CD4-positive, alpha-beta T cell treated with Interferon gamma for 1 hour (primary cell): ENCODE data around the gene LONP2.

Source experiments
- DNase-seq: peaks from one replicate; pipeline ENCODE4 v3.0.0-alpha.2; 2020

LONP2 gene, protein sequence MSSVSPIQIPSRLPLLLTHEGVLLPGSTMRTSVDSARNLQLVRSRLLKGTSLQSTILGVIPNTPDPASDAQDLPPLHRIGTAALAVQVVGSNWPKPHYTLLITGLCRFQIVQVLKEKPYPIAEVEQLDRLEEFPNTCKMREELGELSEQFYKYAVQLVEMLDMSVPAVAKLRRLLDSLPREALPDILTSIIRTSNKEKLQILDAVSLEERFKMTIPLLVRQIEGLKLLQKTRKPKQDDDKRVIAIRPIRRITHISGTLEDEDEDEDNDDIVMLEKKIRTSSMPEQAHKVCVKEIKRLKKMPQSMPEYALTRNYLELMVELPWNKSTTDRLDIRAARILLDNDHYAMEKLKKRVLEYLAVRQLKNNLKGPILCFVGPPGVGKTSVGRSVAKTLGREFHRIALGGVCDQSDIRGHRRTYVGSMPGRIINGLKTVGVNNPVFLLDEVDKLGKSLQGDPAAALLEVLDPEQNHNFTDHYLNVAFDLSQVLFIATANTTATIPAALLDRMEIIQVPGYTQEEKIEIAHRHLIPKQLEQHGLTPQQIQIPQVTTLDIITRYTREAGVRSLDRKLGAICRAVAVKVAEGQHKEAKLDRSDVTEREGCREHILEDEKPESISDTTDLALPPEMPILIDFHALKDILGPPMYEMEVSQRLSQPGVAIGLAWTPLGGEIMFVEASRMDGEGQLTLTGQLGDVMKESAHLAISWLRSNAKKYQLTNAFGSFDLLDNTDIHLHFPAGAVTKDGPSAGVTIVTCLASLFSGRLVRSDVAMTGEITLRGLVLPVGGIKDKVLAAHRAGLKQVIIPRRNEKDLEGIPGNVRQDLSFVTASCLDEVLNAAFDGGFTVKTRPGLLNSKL

DNA sequence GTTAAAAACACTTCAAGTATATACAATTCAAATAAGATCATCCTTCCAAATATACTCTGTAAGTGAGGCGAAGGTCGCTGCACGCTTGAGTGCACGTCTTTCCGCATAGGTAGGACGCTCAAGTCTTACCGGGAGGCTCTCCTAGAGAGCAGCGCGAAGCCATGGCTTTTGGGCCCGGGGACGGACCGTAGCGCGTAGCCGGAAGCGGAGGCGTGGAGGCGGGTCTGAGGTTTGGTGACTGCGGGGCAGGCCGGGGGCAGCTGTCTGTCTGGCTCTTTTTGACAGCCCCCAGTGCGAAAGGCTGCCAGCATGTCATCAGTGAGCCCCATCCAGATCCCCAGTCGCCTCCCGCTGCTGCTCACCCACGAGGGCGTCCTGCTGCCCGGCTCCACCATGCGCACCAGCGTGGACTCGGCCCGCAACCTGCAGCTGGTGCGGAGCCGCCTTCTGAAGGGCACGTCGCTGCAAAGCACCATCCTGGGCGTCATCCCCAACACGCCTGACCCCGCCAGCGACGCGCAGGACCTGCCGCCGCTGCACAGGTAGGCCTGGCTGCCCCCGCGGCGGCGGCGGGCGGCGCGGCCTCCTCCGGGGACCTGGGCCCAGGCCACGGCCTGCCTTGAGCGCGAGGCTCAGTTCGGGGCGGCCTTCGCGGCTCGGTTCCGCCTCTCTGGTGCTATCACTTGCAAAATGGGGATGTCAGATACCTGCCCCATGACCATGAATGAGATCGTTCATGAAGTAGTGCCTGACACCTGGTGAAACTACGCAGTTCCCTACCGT, at the start of gene LONP2:
TSS of gene LONP2 (plus strand) at position 221 of the 783 bp plus-strand sequence. CDS start at position 310, 89 bp downstream.
- peak; percentile 88 for DNase-seq

DNA sequence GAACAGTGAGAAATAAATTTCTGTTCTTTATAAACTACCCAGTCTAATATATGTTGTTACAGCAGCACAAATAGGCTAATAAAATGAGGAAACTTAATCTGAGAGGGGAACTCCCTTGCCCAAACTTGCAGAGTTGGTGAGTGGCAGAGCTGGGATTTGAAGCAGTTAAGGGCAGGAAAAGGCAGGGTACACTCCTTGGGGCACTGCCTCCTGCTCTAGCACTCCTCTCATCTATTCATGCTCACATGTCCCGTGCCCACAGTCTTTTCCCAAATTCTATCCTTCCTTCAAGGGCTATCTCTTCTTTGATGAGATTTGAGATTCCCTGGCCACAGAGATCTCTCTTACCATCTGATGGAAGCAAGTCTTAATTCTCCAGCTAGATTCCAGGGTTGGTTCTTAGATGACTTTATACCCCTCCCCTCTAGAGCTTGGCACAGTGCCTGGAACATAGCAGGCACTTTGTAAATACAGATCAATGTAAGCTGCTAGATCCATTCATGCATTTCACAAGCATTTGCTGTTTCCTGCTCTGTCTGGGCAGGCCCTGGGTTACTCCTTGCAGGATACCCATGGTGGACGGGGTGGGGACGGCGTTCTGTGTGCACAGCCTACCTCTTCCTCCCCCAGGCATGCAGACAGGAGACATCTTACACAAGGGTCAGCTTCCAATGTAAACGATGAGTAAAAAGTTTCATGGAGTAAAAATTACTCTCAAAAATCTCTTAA, 49.1 kb upstream of the LONP2 start:
- no peak for DNase-seq

DNA sequence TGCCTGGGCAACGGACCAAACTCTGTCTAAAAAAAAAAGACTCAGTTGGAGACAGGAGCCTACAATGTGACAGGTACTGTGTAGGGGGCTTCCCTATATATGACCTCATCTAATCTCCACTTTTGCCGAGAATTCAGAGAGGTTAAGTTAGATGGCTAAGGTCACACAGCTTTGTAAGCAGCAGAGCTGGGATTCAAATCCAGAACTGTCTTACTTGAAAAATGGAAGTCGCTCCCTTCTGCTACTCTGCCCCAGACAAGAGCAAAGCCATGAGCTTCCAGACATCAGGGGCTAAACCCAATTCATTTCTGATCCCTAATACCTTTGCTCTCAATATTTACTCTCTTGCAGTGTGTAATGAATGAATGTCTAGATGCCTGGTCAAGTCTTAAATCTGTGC, 46.8 kb upstream of the LONP2 start:
- DNase-seq, result no peak

DNA sequence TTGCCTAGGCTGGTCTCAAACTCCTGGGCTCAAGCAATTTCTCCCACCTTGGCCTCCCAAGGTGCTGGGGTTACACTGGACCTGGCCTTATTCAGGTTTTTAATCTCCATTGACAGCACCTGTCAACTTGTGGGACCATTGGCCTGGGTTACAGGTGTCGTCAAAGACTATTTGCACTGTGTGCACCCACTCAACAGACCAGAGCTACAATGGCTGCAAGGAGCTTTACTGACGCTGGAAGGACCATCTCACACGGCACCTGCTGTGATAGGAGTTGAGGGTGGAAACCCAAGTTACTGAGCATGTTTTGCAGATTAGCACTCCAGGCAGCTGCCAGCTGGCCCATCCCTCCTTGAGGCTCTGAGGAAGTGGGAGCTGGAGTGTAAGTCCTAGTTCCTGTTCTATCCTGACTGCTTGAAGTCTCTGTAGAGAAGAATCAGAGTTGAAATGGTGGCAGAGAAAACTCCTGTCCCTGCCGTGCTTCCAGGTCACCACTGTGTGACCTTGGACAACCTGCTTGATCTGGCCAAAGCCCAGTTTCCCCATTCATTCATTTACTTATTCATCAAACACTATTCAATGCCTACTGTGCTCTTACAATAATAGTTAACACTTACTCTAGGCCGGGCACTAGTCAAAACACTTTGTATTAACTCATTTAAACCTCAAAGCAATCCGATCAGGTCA, 42.4 kb upstream of the LONP2 start:
- DNase-seq, result no peak

DNA sequence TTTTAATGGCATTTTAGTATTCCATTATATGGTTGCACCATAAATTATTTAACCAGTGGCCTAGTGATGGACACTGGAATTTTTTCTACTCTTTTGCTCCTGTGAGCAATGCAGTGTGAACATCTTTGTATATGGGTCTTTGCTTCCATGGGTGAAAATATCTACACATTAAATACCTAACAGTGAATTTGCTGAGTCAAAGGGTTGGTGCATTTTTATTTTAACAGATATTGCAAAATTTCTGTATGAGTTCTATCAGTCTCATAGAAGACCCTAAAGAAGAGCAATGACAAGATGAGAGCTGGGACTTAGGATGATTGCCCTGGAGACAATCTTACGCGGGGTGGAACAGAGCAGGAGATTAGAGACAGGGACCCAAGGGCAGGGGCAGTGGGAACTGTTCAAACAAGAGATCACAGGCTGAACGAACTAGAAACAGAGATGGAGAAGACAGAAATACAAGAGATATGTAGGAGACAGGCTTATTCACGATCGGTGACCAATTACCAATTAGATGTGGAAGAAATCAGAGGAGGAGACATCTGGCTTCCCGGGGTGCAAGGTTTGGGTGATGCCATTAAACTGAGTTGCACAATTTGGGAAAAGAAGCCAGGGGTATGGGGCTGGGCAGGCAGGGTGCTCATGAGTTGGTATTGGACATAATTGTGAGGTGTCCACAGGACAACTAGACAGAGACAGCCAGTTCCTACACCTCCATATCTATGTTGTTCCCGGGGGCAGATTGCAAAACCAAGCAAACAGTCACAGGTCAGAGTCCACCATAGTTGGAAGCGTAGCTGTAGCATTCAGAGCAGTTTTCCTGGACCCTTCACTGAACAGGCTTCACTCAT, 39.9 kb upstream of the LONP2 start:
- DNase-seq, result no peak

DNA sequence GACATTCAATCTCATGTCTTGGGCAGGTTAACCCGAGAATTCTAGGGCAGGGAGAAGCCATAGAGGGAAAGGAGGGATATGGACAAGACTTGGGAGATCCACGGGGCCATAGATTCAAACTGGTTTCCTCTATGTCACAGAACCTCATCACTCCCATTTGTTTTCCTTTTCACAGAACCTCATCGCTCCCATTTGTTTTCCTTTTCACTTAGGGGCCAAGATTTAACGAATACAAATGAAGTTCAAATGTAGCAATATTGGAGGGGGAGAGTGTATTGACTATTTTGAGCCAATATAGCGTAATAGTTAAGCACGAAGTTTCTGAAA, 39.3 kb upstream of the LONP2 start:
- DNase-seq, result no peak

DNA sequence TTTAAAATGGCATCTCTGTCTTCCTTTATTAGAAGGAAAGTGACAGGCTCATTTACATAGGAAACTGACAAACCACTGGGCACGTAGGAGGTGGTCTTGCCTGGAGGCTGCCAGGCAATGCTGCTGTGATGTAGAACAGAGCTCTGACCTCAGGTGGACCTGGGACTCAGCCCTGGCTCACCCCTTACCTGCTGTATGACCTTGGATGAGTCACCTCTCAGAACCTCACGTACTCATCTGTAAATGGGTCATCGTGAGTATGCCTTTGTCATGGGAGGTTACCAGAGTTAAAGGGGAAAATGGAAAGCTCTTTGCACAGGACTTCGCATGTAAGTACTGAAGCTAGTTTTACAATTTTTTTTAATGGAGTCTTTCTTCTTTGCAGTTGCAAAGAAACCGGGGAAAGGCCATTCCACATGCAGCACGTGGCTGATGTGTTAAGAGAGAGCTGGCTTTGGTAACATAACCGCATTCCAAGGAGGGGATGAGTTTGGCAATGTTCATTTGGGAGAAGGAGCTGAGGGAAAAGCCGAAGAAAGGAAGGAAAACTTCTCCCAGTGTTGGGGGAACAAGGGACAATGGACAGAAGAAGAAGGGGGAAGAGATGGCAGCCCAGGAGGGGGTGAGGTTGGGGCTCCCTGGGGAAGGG, 37.4 kb upstream of the LONP2 start:
- no peak for DNase-seq

DNA sequence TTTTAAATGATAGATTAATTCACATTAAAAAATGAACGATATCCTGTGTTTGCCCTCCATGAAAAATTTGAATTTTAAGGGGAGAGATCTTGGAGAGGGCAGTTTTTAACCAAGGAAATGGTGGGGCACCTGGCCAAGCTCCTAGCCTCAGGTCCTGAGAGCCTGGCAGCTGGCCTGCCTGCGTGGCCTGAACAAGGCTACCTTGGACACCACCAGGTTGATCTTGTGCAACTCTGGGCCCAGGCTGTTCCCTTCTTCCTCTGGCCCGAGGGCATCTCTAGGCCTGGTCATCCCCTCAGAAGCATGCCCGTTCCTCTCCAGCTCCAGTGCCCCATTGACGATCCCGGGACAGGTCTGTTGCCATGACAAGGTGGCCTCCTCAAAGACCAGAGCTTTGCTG, 33.4 kb upstream of the LONP2 start:
- DNase-seq, result no peak

DNA sequence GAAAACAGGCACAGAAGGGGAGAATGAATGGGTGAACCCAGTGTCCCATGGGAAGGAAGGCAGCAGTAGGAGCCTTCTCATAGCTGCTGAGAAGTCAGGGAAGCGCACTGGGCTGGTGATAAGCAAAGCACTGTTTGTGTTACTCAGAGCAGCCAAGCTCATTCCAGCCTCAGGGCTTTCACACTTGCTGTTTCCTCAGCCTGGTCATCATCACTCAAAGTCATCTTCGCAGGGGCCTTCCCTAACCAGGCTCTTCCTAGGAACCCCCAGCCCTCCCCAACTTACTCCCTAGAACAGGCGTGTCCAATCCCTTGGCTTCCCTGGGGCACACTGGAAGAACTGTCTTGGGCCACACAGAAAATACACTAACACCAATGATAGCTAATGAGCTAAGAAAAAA, 32.1 kb upstream of the LONP2 start:
- DNase-seq, result no peak

DNA sequence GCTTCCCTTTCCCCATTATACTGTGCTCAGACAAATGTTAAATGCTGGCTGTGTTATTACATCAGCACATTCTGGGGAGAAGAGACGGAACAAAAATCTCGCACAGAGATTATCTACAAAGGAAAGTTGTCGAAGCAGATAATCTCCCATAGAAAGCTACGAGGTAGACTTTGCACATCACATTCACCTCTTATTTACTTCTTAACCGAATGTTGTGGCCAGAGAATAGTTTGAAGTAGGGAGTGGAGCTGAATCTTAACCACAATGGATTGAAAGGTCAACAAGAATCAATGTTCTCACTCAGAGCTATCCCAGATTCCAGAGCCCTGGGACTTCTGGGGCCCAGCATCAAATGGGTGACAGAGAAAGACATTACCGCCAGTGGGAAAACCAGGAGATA, 28.4 kb upstream of the LONP2 start:
- DNase-seq, result no peak

DNA sequence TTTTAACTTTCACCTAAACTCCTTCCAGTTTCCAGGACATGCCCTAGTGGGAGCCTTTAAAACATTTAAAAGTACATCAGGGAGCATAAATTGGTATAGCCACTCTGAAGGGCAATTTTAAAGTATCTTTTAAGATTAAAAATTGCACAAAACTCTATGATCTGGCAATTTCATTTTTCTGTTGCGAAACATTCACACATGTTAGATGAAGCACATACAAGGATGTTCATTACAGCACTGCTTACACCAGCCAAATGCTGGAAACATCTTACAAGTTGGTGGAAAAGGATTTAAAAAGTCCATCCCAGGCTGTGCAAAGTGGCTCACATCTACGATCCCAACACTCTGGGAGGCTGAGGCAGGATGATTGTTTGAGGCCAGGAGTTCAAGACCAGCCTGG, 26.4 kb upstream of the LONP2 start:
- no peak for DNase-seq

DNA sequence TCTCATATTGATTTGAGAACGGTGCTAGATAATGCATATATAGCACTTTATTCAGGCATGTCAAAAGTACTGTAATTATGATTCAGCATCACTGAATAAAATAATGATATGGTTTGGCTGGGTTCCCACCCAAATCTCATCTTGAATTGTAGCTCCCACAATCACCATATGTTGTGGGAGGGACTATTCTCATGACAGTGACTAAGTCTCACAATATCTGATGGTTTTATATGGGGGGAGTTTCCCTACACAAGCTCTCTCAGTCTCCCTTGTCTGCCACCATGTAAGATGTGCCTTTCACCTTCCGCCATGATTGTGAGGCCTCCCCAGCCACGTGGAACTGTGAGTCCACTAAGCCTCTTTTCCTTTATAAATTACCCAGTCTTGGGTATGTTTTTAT, 25.6 kb upstream of the LONP2 start:
- no peak for DNase-seq

DNA sequence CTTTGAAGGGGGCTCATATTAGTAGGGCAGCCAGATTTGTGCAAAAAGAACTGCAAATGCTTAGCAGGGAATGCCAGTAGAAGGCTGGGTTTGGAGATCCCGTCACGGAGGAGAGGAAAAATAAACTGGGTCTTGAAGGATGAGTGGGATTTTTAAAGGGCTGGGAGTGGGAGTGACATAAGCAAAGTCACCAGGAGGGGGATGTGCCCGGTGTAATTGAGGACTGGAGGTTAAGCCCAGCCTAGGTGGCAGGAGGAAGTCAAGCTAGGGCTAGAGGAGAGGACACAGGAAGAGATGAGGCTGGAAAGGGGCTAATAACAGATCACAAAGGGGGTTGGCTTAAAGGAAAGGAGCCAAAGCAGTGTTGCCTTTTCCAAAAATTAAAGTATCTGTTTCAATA, 23.2 kb upstream of the LONP2 start:
- DNase-seq, result no peak

DNA sequence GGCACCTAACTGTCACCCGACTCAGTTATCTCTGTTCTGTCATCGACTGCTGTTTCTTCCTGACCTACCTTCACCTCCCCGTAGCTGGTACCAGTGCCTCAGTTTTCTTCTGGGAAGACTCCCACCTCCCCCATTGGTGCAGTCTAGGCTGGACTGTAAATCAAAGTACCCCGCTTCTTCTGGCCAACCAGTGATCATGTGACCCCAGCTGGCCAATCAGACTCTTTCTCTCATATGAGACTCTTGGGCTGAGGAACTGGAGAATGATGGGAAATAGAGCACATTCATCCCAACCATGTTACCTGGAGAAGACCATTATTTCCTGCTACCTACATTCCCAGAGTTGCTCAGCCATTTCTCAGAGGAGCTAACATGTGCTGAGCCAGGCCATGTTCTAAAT, 20.6 kb upstream of the LONP2 start:
- DNase-seq, result no peak

DNA sequence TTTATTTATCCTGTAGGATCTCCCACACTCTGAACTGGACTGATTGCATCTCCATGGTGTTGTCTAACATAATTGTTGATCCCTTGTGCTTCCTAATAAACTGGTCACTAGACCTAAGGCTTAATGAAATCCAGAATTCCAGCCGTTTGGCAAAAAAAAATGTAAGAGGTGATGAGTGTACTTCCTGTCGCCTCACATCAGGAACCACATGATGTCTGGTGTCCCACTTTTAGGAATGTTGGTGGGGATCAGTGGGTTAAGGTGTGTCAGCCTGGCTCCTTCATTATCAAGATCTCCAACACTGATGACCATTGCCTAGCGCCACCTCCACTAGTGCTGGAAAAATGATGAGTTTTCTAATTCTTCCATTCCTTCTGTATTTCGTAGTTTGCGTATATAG, 18.6 kb upstream of the LONP2 start:
- DNase-seq, result no peak

DNA sequence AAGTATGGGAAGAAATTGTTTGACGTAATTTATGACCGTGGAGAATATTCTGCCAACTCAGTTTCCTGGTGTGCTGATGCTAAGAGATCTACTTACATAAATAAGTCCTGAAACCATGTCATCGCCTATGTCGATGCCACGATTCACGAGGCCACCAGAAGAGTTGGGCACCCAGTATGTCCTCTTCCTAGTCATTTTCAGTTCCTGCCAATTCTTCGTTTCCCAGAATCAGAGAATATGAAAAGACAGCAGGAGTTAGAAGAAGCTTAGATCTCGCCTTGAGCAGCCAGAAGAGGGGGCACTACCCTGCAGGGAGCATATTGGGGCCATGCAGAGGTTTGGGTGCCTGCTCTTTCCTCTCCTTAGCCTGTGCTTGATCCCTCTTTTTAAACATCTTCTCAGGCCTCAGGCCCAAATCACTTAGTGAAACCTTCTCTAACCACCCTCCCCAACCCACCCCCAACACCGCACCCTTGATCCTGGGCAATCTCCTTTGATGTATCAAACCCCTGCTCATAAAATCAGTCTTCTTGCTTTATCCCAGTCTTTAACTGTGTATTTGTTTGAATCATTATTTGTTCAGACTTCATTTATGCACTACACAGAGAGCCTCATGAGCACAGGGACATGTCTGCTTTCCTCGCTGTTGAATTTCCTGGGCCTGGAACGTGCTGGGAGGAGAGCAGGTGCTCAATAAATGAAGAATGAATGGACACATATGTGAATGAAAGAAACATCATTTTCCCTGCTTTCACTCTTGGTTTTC, 12.2 kb upstream of the LONP2 start:
- DNase-seq, result peak; percentile 22

DNA sequence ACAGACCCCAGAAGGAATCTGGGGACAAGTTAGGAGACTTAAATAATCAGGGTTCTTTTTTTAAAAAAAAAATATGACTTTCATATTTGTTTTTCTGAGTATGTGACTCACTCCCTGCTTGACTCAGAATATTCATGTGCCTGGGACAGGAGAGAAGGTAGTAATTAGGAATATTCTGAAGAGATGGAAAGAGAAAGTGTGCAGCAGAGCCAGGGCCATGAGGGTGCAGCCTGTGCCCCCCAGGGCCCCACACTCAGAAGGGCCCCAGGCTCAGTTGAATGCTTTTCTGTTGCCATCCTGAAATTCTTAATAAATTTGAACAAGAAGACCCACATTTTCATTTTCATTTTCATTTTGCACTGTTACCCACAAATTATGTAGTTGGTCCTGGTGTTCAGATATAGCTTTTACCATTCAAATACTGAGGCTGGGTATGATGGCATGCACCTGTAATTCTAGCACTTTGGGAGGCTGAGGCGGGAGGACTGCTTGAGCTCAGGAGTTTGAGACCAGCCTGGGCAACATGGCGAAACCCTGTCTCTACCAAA, 11.5 kb upstream of the LONP2 start:
- DNase-seq, result no peak

DNA sequence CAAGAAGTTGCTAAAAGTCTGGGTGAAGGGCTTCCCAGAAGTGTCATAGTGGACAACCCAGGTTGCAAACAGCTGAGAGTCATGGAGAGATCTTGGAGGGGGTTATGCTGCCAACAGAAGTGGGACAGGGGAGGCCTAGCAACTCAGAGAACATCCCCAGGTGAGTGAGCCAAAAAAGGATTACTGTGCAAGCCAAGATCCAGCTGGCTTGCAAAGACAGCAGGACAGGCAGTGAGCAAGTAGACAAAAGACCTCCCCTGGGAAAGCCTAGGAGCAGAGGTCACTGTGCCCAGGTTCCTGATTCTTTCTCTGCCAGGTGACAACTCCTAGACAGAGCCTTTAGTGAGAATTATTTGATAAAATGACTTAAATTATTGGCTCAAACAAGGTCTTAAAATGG, 9.5 kb upstream of the LONP2 start:
- no peak for DNase-seq

DNA sequence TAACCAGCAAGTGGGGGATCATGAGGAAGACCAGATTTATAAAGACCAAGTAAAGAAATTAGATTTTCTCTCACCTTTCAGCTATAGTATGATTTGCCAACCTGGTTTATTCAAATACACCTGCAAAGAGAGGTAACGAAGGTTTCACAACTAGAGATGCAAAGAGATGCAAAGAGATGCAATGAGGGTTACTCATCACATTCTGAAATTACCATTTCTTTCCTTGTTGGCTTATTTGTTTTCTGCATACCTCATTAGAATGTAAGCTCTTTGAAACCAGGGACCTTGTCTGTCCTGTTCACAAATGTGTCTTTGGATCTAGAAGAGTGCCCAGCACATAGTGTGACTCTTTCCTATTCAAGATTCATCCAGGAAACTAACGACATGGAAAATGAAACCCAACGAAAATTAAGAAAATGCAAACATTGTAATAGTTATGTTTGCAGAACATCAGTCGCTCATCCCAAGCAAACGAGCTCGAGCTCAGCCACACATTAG, 9.0 kb upstream of the LONP2 start:
- no peak for DNase-seq
